C4-2B (cell line): ENCODE data around the gene PMS2.

Experiments used
- ZFX ChIP-seq: fragments of 450-650 bp; IDR thresholded peaks from 2 replicates; pipeline ENCODE4 v1.6.1; 2017
- TF ChIP-seq, protein P1 (sequence below): fragments of 450-650 bp; conservative IDR thresholded peaks from 2 replicates; pipeline ENCODE4 v1.5.1; 2017; ENCODE audit warnings: mild to moderate bottlenecking

DNA sequence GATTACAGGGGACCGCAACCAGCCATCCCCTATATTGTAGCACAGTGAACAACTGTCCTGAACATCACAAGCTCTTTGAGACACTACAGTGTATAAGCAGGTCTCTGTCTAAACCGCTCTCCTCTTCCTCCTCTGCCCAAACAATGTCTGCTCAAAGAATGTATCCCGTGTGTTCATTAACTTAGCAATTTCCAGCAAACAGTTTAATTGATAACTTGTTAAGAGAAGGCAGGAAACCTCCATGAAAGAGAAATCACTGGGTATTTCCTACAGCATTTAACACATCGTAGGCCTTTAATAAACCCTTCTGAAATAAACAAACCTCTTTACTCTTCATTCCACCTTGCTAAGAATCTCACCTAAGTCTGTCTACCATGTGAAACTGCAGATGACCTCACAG, 1.5 kb downstream of the PMS2 start:
- TF ChIP-seq, protein P1, sequence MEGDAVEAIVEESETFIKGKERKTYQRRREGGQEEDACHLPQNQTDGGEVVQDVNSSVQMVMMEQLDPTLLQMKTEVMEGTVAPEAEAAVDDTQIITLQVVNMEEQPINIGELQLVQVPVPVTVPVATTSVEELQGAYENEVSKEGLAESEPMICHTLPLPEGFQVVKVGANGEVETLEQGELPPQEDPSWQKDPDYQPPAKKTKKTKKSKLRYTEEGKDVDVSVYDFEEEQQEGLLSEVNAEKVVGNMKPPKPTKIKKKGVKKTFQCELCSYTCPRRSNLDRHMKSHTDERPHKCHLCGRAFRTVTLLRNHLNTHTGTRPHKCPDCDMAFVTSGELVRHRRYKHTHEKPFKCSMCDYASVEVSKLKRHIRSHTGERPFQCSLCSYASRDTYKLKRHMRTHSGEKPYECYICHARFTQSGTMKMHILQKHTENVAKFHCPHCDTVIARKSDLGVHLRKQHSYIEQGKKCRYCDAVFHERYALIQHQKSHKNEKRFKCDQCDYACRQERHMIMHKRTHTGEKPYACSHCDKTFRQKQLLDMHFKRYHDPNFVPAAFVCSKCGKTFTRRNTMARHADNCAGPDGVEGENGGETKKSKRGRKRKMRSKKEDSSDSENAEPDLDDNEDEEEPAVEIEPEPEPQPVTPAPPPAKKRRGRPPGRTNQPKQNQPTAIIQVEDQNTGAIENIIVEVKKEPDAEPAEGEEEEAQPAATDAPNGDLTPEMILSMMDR: no peak
- no peak for TF ChIP-seq ZFX
